Measurements from ENCODE around the gene SYNE3.
A peak's percentile ranks its signal among the peaks of the same experiment; 100 is the strongest.

Gene SYNE3

DNA sequence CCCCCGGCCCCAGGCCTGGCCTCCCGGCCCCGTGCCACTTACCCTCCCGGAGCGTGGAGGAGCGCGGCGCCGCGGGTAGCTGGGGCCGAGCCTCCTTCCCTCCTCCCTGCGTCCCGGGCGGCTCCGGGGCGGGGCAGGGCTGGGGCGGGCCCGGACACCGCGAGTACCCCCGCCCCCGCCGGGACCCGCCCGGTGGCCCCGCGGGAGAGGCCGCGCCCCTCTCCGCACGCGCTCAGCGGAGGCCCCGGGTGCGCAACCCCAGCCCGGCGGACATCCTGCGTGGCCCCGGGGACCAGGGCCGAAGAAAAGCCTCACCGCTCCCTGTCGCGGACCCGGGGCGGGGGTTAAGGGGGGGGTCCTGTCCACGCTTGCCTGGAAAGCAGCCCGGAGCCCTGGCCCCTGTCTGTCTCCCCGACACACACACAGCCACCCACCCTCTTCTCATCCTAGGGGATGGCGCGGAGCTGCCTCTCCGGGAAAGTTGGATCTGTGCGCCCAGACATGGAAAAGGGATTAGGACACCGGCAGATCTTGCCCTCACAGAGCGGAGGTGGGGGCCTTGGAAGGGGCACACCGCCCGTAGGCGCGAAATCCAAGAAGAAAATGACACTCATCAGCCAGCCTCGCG is at the start of gene SYNE3:
TSS of gene SYNE3 (minus strand) at position 97 of the 628 bp plus-strand sequence. CDS start 40,829 bp downstream, outside the sequence.
- H3K4me3 ChIP-seq: peak within 1 kb of the TSS; percentile 90
- H3K9ac ChIP-seq (ENCODE audit: insufficient read length): peak within 1 kb of the TSS; percentile 76
- no peaks in the 10 kb centered on the region for H3K36me3 ChIP-seq (ENCODE audit: insufficient read depth, low read length)
- TF ChIP-seq FOXP2 (optimal IDR thresholded peaks at IDR 0.05; ENCODE audit: control extremely low read depth, extremely low read length, insufficient read depth) (no peak), POLR2AphosphoS5 (IDR thresholded peaks at IDR 0.05; ENCODE audit: borderline replicate concordance, low read depth, low read length) (no peak), EZH2 (IDR thresholded peaks at IDR 0.05) (no peak)
- H3K27ac ChIP-seq: peak within 1 kb of the TSS; percentile 91
- H3K9me3 ChIP-seq (ENCODE audit: low read depth, low read length): no peaks in the 10 kb centered on the region
- DNase-seq (ENCODE audit: low read depth, low spot score): no peak

- H3K9ac ChIP-seq (ENCODE audit: insufficient read length): no peak overlapping the region
- H3K27ac ChIP-seq: no peak overlapping the region
- no peak for DNase-seq (ENCODE audit: low read depth, low spot score)
- TF ChIP-seq EZH2 (IDR thresholded peaks at IDR 0.05): no peak
- no peak for TF ChIP-seq FOXP2 (optimal IDR thresholded peaks at IDR 0.05; ENCODE audit: control extremely low read depth, extremely low read length, insufficient read depth)
- no peak for TF ChIP-seq POLR2AphosphoS5 (IDR thresholded peaks at IDR 0.05; ENCODE audit: borderline replicate concordance, low read depth, low read length)
- no peak overlapping the region for H3K4me3 ChIP-seq
- H3K9me3 ChIP-seq (ENCODE audit: low read depth, low read length): no peaks in the 10 kb centered on the region
- no peaks in the 10 kb centered on the region for H3K36me3 ChIP-seq (ENCODE audit: insufficient read depth, low read length)
Observed at GRCh38 chr14:95564060-95564459, 47.6 kb upstream of the SYNE3 start.

GRCh38 chr14:95562892-95563685 is 46.6 kb upstream of the SYNE3 start:
- Histone ChIP-seq H3K27ac (no peak overlapping the region), H3K9ac (ENCODE audit: insufficient read length) (no peak overlapping the region), H3K4me3 (no peak overlapping the region), H3K9me3 (ENCODE audit: low read depth, low read length) (no peaks in the 10 kb centered on the region), H3K36me3 (ENCODE audit: insufficient read depth, low read length) (no peaks in the 10 kb centered on the region)
- TF ChIP-seq POLR2AphosphoS5 (IDR thresholded peaks at IDR 0.05; ENCODE audit: borderline replicate concordance, low read depth, low read length) (no peak), FOXP2 (optimal IDR thresholded peaks at IDR 0.05; ENCODE audit: control extremely low read depth, extremely low read length, insufficient read depth) (no peak), EZH2 (IDR thresholded peaks at IDR 0.05) (no peak)
- no peak for DNase-seq (ENCODE audit: low read depth, low spot score)

DNA sequence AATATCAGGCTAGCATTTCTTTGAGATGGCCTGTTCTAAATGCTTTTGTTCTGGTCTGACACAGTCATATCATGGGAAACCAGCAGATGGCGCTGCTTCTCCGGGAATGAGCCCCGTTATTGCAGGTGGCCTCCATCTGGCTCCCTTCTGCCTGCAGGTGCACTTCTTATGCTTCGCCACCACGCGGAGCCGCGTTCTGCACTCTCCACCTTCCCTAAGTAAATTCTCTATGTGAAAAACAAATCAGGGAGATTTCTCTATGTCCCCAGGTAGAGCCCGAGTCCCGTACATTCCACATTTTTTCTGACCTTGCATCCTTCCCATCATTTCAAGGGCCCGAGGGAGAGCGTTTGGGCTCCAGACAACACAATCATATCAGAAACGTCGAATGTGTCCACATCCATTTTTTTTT is 44.6 kb upstream of the SYNE3 start:
- Histone ChIP-seq H3K27ac (no peak overlapping the region), H3K9ac (ENCODE audit: insufficient read length) (no peak overlapping the region), H3K9me3 (ENCODE audit: low read depth, low read length) (no peaks in the 10 kb centered on the region), H3K4me3 (no peak overlapping the region), H3K36me3 (ENCODE audit: insufficient read depth, low read length) (no peaks in the 10 kb centered on the region)
- TF ChIP-seq EZH2 (IDR thresholded peaks at IDR 0.05) (no peak), POLR2AphosphoS5 (IDR thresholded peaks at IDR 0.05; ENCODE audit: borderline replicate concordance, low read depth, low read length) (no peak), FOXP2 (optimal IDR thresholded peaks at IDR 0.05; ENCODE audit: control extremely low read depth, extremely low read length, insufficient read depth) (no peak)
- DNase-seq (ENCODE audit: low read depth, low spot score): peak; percentile 63

GRCh38 chr14:95559203-95559602 is 42.8 kb upstream of the SYNE3 start:
- Histone ChIP-seq H3K36me3 (ENCODE audit: insufficient read depth, low read length) (no peaks in the 10 kb centered on the region), H3K9ac (ENCODE audit: insufficient read length) (no peak overlapping the region), H3K4me3 (no peak overlapping the region), H3K9me3 (ENCODE audit: low read depth, low read length) (no peaks in the 10 kb centered on the region), H3K27ac (no peak overlapping the region)
- DNase-seq (ENCODE audit: low read depth, low spot score): no peak
- no peak for TF ChIP-seq EZH2 (IDR thresholded peaks at IDR 0.05)
- no peak for TF ChIP-seq FOXP2 (optimal IDR thresholded peaks at IDR 0.05; ENCODE audit: control extremely low read depth, extremely low read length, insufficient read depth)
- TF ChIP-seq POLR2AphosphoS5 (IDR thresholded peaks at IDR 0.05; ENCODE audit: borderline replicate concordance, low read depth, low read length): no peak

- H3K27ac ChIP-seq: no peak overlapping the region
- no peaks in the 10 kb centered on the region for H3K36me3 ChIP-seq (ENCODE audit: insufficient read depth, low read length)
- H3K9ac ChIP-seq (ENCODE audit: insufficient read length): no peak overlapping the region
- H3K9me3 ChIP-seq (ENCODE audit: low read depth, low read length): no peaks in the 10 kb centered on the region
- H3K4me3 ChIP-seq: no peak overlapping the region
- TF ChIP-seq POLR2AphosphoS5 (IDR thresholded peaks at IDR 0.05; ENCODE audit: borderline replicate concordance, low read depth, low read length) (no peak), FOXP2 (optimal IDR thresholded peaks at IDR 0.05; ENCODE audit: control extremely low read depth, extremely low read length, insufficient read depth) (no peak), EZH2 (IDR thresholded peaks at IDR 0.05) (no peak)
- no peak for DNase-seq (ENCODE audit: low read depth, low spot score)
Observed at GRCh38 chr14:95557832-95558231, 41.4 kb upstream of the SYNE3 start.

- no peak for TF ChIP-seq POLR2AphosphoS5 (IDR thresholded peaks at IDR 0.05; ENCODE audit: borderline replicate concordance, low read depth, low read length)
- DNase-seq (ENCODE audit: low read depth, low spot score): no peak
- Histone ChIP-seq H3K27ac (no peak overlapping the region), H3K9me3 (ENCODE audit: low read depth, low read length) (no peaks in the 10 kb centered on the region), H3K4me3 (no peak overlapping the region), H3K36me3 (ENCODE audit: insufficient read depth, low read length) (no peaks in the 10 kb centered on the region), H3K9ac (ENCODE audit: insufficient read length) (no peak overlapping the region)
Observed at GRCh38 chr14:95557291-95557690, 40.8 kb upstream of the SYNE3 start.

DNA sequence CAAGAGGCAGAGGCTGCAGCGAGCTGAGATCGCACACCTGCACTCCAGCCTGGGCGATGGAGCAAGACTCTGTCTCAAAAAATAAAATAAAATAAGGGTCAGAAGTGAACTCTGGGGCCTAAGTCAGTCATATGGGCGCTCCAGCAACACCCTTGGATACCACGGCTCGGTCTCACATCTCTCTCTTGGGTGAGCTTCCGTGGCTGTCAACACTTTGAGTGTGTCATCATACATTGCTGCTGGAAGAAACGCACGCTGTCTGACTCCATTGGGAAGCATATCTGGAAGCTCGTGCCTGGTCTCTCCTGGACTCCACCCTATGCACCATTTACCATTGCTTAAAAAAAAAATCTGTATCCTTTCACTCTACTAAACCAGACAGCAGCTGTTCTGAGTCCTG is 38.6 kb upstream of the SYNE3 start:
- Histone ChIP-seq H3K36me3 (ENCODE audit: insufficient read depth, low read length) (no peaks in the 10 kb centered on the region), H3K4me3 (no peak overlapping the region), H3K9ac (ENCODE audit: insufficient read length) (no peak overlapping the region), H3K27ac (no peak overlapping the region), H3K9me3 (ENCODE audit: low read depth, low read length) (no peaks in the 10 kb centered on the region)
- TF ChIP-seq POLR2AphosphoS5 (IDR thresholded peaks at IDR 0.05; ENCODE audit: borderline replicate concordance, low read depth, low read length) (no peak), FOXP2 (optimal IDR thresholded peaks at IDR 0.05; ENCODE audit: control extremely low read depth, extremely low read length, insufficient read depth) (no peak), EZH2 (IDR thresholded peaks at IDR 0.05) (no peak)
- DNase-seq (ENCODE audit: low read depth, low spot score): no peak

All from SK-N-MC (cell line).